HK-2 (cell line): ENCODE data around the gene TAC1.
"Not testable (repeated sequence)": the region's sequence is repeated elsewhere in the genome, so short reads cannot be mapped to it uniquely, and the experiment has no call there.

Experiments
- DNase-seq: peaks from one replicate; pipeline ENCODE4 v3.0.0-alpha.2; 2018; ENCODE audit not compliant: unreplicated experiment

The TAC1 gene, protein sequence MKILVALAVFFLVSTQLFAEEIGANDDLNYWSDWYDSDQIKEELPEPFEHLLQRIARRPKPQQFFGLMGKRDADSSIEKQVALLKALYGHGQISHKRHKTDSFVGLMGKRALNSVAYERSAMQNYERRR

GRCh38 chr7:97731736-97732564, at the start of gene TAC1:
TAC1 (plus strand) TSS chr7:97732086; CDS start chr7:97732613, 527 bp downstream.
- no peak for DNase-seq

GRCh38 chr7:97685952-97686351, 45.9 kb upstream of the TAC1 start:
- no peak for DNase-seq

- no peak for DNase-seq
Measured at GRCh38 chr7:97693586-97693985, 38.3 kb upstream of the TAC1 start.

DNA sequence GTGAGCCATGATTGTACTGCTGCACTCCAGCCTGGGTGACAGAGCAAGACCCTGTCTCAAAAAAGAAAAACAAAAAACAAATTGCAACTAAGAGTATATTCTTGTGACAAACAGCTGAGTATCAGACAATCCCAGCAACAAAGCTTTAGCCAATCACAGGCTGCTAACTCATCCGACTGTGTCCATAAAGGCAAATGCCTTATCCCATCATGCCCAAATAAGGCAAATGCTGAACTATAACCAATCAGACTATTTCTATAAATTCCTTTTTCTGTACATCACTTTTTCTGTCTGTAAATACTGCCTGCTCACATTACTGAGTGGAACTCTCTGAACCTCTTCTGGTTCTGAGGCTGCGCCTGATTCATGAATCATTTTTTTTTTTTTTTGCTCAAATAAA, 37.5 kb upstream of the TAC1 start:
- DNase-seq = no peak

DNA sequence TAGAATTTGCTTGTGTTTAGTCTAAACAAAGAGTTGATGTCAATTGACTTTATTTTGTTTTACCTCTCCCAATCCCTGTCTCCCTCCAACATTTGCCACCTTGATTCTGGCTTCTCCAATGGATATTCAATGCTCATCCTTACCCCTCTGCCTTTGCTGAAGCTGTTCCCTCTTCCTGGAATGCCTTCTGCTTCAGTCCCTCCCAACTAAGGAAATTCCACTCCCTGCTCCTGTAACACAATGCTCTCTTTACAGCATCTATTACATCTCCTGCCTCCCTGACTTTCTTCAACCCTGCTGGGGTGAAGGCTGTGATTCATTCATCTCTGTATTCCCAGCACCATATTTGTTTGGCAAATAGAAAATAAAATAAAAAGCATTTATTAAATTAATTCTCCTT, 34.5 kb upstream of the TAC1 start:
- DNase-seq = no peak

DNA sequence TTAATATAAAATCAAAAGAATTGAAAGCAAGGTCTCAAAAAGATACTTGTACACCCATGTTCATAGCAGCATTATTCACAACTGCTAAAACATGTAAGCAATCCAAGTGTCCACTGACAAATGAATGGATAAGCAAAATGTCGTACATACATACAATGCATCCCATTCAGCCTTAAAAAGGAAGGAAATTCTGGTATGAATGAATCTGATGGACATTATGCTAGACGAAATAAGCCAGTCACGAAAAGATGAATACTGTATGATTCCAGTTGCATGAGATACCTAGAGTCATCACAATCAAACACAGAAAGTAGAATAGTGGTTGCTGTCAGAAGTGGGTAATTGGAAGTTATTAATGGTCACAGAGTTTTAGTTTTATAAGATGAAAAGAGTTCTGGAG, 9.5 kb upstream of the TAC1 start:
- DNase-seq = no peak

DNA sequence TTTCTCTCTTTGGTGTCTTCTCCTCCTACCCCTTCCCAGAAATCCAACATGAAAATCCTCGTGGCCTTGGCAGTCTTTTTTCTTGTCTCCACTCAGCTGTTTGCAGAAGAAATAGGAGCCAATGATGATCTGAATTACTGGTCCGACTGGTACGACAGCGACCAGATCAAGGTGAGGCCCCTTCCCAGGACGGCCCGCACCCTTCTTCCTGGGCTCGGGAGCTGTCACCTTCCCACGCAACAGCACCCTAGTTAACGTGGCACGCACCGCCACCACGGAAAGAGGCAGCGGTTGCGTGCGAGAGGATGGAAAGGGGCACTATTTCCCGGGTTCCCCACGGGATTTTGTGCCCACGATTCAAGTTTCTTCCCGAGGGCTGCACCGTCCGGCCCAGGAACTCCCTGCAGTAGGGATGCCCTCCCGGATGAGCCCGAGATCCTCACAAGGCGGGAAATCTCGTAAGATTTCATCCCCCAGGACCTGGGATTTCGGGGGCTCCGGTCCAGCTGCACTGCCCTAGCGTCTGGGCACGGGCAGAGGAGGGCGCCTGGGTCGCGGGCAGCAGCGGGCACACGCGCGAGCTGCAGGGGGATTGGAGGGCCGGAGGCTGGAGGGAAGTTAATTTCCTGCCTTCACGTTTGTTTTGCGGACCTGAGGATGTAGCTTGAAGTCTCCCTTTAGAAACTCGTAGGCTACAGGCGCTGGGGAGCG, 834 bp downstream of the TAC1 start:
- DNase-seq = no peak

DNA sequence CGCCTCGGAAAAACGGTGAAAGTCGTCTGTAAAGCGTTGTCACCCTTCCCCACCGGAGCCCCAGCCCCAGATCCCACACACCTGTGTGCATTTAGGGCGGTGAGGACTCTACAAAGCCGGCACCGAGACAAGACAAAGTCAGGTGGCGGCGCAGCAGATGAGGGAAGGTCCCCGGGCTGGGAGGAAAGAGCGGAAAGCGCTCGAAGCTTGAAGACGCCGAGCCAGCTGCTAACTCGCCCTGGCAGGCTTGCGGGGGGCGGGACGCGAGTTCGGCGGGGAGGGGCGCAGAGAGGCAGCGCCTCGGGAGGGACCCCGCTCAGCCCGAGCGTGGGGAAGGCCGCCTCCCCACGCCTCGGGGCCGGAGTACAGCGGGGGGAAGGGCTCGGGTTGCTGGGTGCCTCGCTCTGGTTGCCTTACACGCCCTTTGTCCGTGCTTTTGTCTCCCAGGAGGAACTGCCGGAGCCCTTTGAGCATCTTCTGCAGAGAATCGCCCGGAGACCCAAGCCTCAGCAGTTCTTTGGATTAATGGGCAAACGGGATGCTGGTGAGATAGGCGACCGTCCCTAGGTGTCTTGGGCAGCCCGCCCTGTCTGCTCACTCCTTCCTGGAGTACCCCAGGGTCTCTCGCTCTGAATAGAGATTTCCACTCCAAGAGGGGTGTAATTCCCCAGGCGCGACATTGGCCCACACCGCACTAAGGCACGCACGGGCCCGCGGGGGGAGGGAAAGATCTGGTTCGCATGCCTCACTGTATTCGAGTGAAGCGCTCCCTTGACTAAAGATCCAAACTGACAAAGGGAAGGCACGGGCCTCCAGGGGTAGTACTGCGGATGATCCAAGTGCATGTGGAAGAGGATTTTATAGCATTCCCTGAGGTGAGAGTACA, 1.6 kb downstream of the TAC1 start:
- DNase-seq = no peak

GRCh38 chr7:97734255-97734654, 2.4 kb downstream of the TAC1 start:
- DNase-seq = no peak

- DNase-seq = no peak
Measured at GRCh38 chr7:97735075-97735474, 3.2 kb downstream of the TAC1 start.

GRCh38 chr7:97748482-97748881, 16.6 kb downstream of the TAC1 start:
- DNase-seq = no peak

GRCh38 chr7:97751566-97751965, 19.7 kb downstream of the TAC1 start:
- DNase-seq = no peak

GRCh38 chr7:97752215-97752614, 20.3 kb downstream of the TAC1 start:
- no peak for DNase-seq

DNA sequence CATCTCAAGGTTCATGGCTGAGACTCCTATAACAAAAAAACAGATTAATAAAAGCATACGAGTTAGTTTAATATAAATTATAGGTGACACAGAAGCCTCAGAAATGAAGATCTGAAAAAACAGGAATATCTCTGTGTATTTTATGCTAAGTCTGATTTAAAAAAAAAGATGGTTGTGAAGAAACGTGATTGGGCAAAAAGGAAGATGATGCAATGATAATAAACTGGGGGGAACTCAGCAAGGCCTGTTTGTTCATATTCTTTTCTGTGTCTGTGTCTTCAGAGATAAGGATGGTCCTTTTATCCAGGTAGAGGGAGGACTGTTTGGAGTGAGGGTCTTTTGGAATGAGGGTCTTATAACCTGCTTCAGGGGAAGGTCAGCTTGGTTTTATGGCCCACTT, 25.9 kb downstream of the TAC1 start:
- DNase-seq = no peak

DNA sequence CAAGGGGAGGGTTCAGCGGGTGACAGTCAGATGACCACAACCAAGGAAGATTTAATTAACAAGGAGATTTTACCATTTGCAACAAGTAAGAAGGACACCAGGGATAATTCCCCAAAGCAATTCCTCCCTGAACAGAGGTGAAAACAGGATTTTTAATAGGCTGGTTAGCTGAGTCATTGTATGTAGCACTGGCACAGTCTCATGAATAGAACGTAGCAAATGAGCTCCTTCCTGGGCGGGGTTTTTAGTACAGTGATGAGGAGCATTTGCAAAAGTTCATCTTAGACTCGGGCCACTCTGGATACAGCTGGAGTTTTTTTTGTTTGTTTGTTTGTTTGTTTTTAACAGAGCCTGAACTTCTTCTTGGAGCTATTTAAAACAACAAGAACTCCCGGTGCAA, 39.0 kb downstream of the TAC1 start:
- no peak for DNase-seq

DNA sequence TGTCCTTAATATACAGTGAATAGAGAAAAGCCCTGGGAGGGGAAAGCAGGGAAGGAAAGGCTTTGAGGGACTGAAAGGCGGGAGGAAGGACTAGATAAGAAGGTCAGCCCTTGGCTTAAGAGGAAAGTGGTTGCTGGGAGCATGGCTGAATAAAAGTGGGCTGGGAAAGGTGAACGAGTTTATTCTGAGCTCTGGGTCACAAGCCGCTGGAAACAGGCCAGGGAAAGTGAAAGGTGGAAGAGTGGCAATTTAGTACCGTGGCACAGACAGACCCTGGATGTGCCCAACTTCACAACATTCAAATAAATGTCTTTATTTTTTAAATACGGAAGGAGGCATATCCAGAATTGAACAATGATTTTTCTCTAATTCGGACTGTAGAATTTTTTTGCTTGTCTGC, 39.7 kb downstream of the TAC1 start:
- DNase-seq = no peak

- no peak for DNase-seq
Measured at GRCh38 chr7:97772045-97772901, 40.4 kb downstream of the TAC1 start.

DNA sequence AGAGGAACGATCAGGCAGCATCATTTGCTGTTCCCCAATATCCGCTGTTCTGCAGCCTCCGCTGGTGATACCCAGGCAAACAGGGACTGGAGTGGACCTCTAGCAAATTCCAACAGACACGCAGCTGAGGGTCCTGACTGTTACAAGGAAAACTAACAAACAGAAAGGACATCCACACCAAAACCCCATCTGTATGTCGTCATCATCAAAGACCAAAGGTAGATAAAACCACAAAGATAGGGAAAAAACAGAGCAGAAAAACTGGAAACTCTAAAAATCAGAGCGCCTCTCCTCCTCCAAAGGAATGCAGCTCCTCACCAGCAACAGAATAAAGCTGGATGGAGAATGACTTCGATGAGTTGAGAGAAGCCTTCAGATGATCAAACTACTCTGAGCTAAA, 54.5 kb downstream of the TAC1 start:
- not testable (repeated sequence) for DNase-seq
